Liver (tissue), 9 donors: ENCODE data around the gene PPP3CA. TPM values are rescaled to one million over a fixed set of nuclear protein-coding genes. Genes with fewer than 3 reads are reported as not detected.

Experiments used
- DNase-seq: peaks from one replicate; pipeline ENCODE4 v3.0.0-alpha.2; 2017; ENCODE audit warnings: low spot score
- H3K27ac ChIP-seq, 2 donors: one replicate each; pipeline ENCODE4 v1.7.0; 2013; ENCODE audit warnings: inconsistent platforms in 2 of 2, low read length in 2 of 2, control low read depth in 1 of 2, low read depth in 1 of 2, mild to moderate bottlenecking in 1 of 2
- H3K27me3 ChIP-seq, 4 donors: one replicate each; pipeline versions ENCODE4 v1.6.1 to v1.7.0; 2013; ENCODE audit warnings: low read length in 3 of 4, inconsistent platforms in 1 of 4, mild to moderate bottlenecking in 1 of 4, moderate library complexity in 1 of 4; ENCODE audit not compliant: control insufficient read depth in 4 of 4, insufficient read depth in 4 of 4
- H3K36me3 ChIP-seq, 4 donors: one replicate each; pipeline versions ENCODE4 v1.6.1 to v1.7.0; 2013; ENCODE audit warnings: low read length in 3 of 4, mild to moderate bottlenecking in 3 of 4, low read depth in 1 of 4, moderate library complexity in 1 of 4; ENCODE audit not compliant: control insufficient read depth in 4 of 4, insufficient read depth in 3 of 4
- H3K4me1 ChIP-seq, 4 donors: one replicate each; pipeline versions ENCODE4 v1.6.1 to v1.7.0; 2013; ENCODE audit warnings: low read length in 3 of 4, mild to moderate bottlenecking in 3 of 4, moderate library complexity in 1 of 4; ENCODE audit not compliant: control insufficient read depth in 4 of 4, insufficient read depth in 4 of 4
- H3K4me3 ChIP-seq, 3 donors: one replicate each; pipeline versions ENCODE4 v1.6.1 to v1.7.0; 2013; ENCODE audit warnings: low read length in 3 of 3, control low read depth in 1 of 3, low read depth in 1 of 3, mild to moderate bottlenecking in 1 of 3
- H3K9ac ChIP-seq, 2 donors: one replicate each; pipeline ENCODE4 v1.7.0; 2013; ENCODE audit warnings: low read length in 2 of 2, mild to moderate bottlenecking in 2 of 2, moderate library complexity in 2 of 2, control low read depth in 1 of 2, low read depth in 1 of 2
- H3K9me3 ChIP-seq, 4 donors: one replicate each; pipeline versions ENCODE4 v1.6.1 to v1.7.0; 2013; ENCODE audit warnings: low read length in 3 of 4; ENCODE audit not compliant: control insufficient read depth in 4 of 4
- FOXA1 ChIP-seq: IDR thresholded peaks from 2 replicates; pipeline ENCODE4 v1.6.1; 2016; ENCODE audit warnings: antibody characterized with exemption
- FOXA2 ChIP-seq: IDR thresholded peaks from 2 replicates; pipeline ENCODE4 v1.6.1; 2016; ENCODE audit warnings: antibody characterized with exemption
- HNF4A ChIP-seq, 2 donors: conservative IDR thresholded peaks; 2 replicates each; pipeline ENCODE4 v1.6.1; 2016; ENCODE audit warnings: antibody characterized with exemption in 2 of 2, mild to moderate bottlenecking in 2 of 2
- HNF4G ChIP-seq: IDR thresholded peaks from 2 replicates; pipeline ENCODE4 v1.6.1; 2016; ENCODE audit warnings: antibody characterized with exemption
- JUND ChIP-seq, 2 donors: IDR thresholded peaks; 2 replicates each; pipeline ENCODE4 v1.6.1; 2016; ENCODE audit warnings: antibody characterized with exemption in 2 of 2
- NR2F2 ChIP-seq: IDR thresholded peaks from 2 replicates; pipeline ENCODE4 v1.6.1; 2016; ENCODE audit warnings: antibody characterized with exemption
- RAD21 ChIP-seq, 2 donors: IDR thresholded peaks; 2 replicates each; pipeline ENCODE4 v1.6.1; 2016; ENCODE audit warnings: antibody characterized with exemption in 2 of 2, mild to moderate bottlenecking in 2 of 2
- SP1 ChIP-seq: IDR thresholded peaks from 2 replicates; pipeline ENCODE4 v1.6.1; 2018; ENCODE audit warnings: antibody characterized with exemption, mild to moderate bottlenecking
- YY1 ChIP-seq: IDR thresholded peaks from 2 replicates; pipeline ENCODE4 v1.6.1; 2016; ENCODE audit warnings: antibody characterized with exemption, mild to moderate bottlenecking
- WGBS: extraction: QIAGEN DNeasy Blood & Tissue Kit; methylation state at CpG from one replicate; pipeline ENCODE4 v1.1.7; 2013; 5-methylcytosine and 5-hydroxymethylcytosine counted together
- polyA plus RNA-seq, 2 donors: library from polyadenylated mRNA; stranded (reverse) in 1 of 2; unstranded in 1 of 2; fragments of 200-250 nt in 1 of 2; fragments of >200 nt in 1 of 2; fragmentation: Nextera tagmentation in 1 of 2; extraction: Ambion mirVana in 1 of 2; gene quantifications; one replicate each; pipeline versions ENCODE4 v1.2.1 to v1.2.3, GENCODE V29; 2013 to 2015
- total RNA-seq, 2 donors: library from RNA; depleted of rRNA; stranded (reverse); fragments of >200 nt; gene quantifications; one replicate each; pipeline ENCODE4 v1.2.3, GENCODE V29; 2014
- TF ChIP-seq, protein P1 (sequence below): fragments of 150-350 bp; IDR thresholded peaks from 2 replicates; pipeline ENCODE4 v1.5.1; 2017; ENCODE audit warnings: improper control_type of control experiment, low read depth, low read length; ENCODE audit not compliant: missing input control
- TF ChIP-seq, protein P2 (sequence below): IDR thresholded peaks from 2 replicates; pipeline ENCODE4 v1.6.1; 2016; ENCODE audit warnings: antibody characterized with exemption
- TF ChIP-seq, protein P3 (sequence below): IDR thresholded peaks from 2 replicates; pipeline ENCODE4 v1.6.1; 2016; ENCODE audit warnings: antibody characterized with exemption
- donor health status: healthy.
- donor health status: healthy.
- donor health status: healthy.
- donor health status: healthy.
- donor health status: healthy.

PPP3CA gene
- total and polyA plus RNA-seq, 4 donors = 3.6 to 18.2 (median 14.2) TPM

- H3K27ac ChIP-seq = no peak overlapping the region
- peaks cover 0 to 3% (median 2%) of the 10 kb centered on the region in 4 donors for H3K4me1 ChIP-seq
- H3K27me3 ChIP-seq = no peaks in the 10 kb centered on the region
- no peak for DNase-seq
- TF ChIP-seq FOXA2 = no peak
- TF ChIP-seq HNF4G = no peak
- no peaks in the 10 kb centered on the region for H3K36me3 ChIP-seq
- H3K9me3 ChIP-seq = no peaks in the 10 kb centered on the region
- no peak overlapping the region for H3K4me3 ChIP-seq
- H3K9ac ChIP-seq = no peak overlapping the region
- WGBS = 84% methylated on average over 2 of the region's 2 CpGs
These were observed 60.0 kb downstream of the PPP3CA start for GRCh38 chr4:101287324-101287723.

- Histone ChIP-seq H3K9ac (no peak overlapping the region), H3K27ac (no peak overlapping the region), H3K27me3 (no peaks in the 10 kb centered on the region), H3K4me1 (peaks cover 0 to 3% (median 2%) of the 10 kb centered on the region in 4 donors), H3K36me3 (no peaks in the 10 kb centered on the region), H3K9me3 (no peaks in the 10 kb centered on the region), H3K4me3 (no peak overlapping the region)
- no peak for DNase-seq
- TF ChIP-seq SP1 (no peak), FOXA2 (no peak)
- WGBS = 99% methylated on average over 1 of the region's 1 CpG
These were observed 60.7 kb downstream of the PPP3CA start for GRCh38 chr4:101286663-101287062.

GRCh38 chr4:101285985-101286384 is 61.3 kb downstream of the PPP3CA start:
- Histone ChIP-seq H3K36me3 (no peaks in the 10 kb centered on the region), H3K9ac (no peak overlapping the region), H3K27ac (no peak overlapping the region), H3K9me3 (no peaks in the 10 kb centered on the region), H3K27me3 (no peaks in the 10 kb centered on the region), H3K4me3 (no peak overlapping the region), H3K4me1 (peaks cover 0 to 3% (median under 1%) of the 10 kb centered on the region in 4 donors)
- TF ChIP-seq YY1 (no peak), HNF4G (no peak), JUND (IDR thresholded peaks at IDR 0.05) (no peak), NR2F2 (no peak), FOXA1 (no peak), RAD21 (IDR thresholded peaks at IDR 0.05) (no peak), SP1 (no peak), HNF4A (conservative IDR thresholded peaks at IDR 0.05) (no peak)
- TF ChIP-seq, protein P1, sequence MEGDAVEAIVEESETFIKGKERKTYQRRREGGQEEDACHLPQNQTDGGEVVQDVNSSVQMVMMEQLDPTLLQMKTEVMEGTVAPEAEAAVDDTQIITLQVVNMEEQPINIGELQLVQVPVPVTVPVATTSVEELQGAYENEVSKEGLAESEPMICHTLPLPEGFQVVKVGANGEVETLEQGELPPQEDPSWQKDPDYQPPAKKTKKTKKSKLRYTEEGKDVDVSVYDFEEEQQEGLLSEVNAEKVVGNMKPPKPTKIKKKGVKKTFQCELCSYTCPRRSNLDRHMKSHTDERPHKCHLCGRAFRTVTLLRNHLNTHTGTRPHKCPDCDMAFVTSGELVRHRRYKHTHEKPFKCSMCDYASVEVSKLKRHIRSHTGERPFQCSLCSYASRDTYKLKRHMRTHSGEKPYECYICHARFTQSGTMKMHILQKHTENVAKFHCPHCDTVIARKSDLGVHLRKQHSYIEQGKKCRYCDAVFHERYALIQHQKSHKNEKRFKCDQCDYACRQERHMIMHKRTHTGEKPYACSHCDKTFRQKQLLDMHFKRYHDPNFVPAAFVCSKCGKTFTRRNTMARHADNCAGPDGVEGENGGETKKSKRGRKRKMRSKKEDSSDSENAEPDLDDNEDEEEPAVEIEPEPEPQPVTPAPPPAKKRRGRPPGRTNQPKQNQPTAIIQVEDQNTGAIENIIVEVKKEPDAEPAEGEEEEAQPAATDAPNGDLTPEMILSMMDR = no peak
- TF ChIP-seq, protein P2, sequence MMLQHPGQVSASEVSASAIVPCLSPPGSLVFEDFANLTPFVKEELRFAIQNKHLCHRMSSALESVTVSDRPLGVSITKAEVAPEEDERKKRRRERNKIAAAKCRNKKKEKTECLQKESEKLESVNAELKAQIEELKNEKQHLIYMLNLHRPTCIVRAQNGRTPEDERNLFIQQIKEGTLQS = no peak
- TF ChIP-seq, protein P3, sequence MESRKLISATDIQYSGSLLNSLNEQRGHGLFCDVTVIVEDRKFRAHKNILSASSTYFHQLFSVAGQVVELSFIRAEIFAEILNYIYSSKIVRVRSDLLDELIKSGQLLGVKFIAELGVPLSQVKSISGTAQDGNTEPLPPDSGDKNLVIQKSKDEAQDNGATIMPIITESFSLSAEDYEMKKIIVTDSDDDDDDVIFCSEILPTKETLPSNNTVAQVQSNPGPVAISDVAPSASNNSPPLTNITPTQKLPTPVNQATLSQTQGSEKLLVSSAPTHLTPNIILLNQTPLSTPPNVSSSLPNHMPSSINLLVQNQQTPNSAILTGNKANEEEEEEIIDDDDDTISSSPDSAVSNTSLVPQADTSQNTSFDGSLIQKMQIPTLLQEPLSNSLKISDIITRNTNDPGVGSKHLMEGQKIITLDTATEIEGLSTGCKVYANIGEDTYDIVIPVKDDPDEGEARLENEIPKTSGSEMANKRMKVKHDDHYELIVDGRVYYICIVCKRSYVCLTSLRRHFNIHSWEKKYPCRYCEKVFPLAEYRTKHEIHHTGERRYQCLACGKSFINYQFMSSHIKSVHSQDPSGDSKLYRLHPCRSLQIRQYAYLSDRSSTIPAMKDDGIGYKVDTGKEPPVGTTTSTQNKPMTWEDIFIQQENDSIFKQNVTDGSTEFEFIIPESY = no peak
- no peak for DNase-seq
- WGBS = 94% methylated on average over 4 of the region's 4 CpGs
